Hypothalamus (tissue), 51 donors: ENCODE data around the gene KIF21B.

Source experiments
- DNase-seq, 51 donors: peaks; one replicate each; lab custom pipeline; 2025; lab: John Stamatoyannopoulos, UW

KIF21B gene

GRCh38 chr1:201004154-201004553 is 19.4 kb downstream of the KIF21B start:
- no peak for DNase-seq

GRCh38 chr1:201002510-201002909 is 21.0 kb downstream of the KIF21B start:
- DNase-seq: no peak

- DNase-seq: no peak
These were observed 21.6 kb downstream of the KIF21B start for GRCh38 chr1:201001962-201002361.

GRCh38 chr1:201000391-201000790 is 23.1 kb downstream of the KIF21B start:
- DNase-seq: no peak

- DNase-seq: no peak
These were observed 23.8 kb downstream of the KIF21B start for GRCh38 chr1:200999667-201000066.

GRCh38 chr1:200998323-200998722 is 25.2 kb downstream of the KIF21B start:
- DNase-seq: no peak

GRCh38 chr1:200992382-200993048 is 31.0 kb downstream of the KIF21B start:
- no peak for DNase-seq

- DNase-seq: peak in 9 of 51 donors; percentile 24 to 61 (median 37)
These were observed 32.4 kb downstream of the KIF21B start for GRCh38 chr1:200991097-200991614.

- no peak for DNase-seq
These were observed 33.4 kb downstream of the KIF21B start for GRCh38 chr1:200990114-200990513.

- no peak for DNase-seq
These were observed 34.2 kb downstream of the KIF21B start for GRCh38 chr1:200989337-200989736.

GRCh38 chr1:200988693-200989092 is 34.8 kb downstream of the KIF21B start:
- no peak for DNase-seq

- no peak for DNase-seq
These were observed 38.0 kb downstream of the KIF21B start for GRCh38 chr1:200985481-200985880.

GRCh38 chr1:200983035-200983561 is 40.4 kb downstream of the KIF21B start:
- DNase-seq: no peak

- DNase-seq: no peak
These were observed 41.2 kb downstream of the KIF21B start for GRCh38 chr1:200982071-200982945.

- DNase-seq: no peak
These were observed 42.2 kb downstream of the KIF21B start for GRCh38 chr1:200981278-200981677.

- DNase-seq: no peak
These were observed 42.6 kb downstream of the KIF21B start for GRCh38 chr1:200980873-200981272.

- DNase-seq: no peak
These were observed 43.1 kb downstream of the KIF21B start for GRCh38 chr1:200980452-200980772.

- DNase-seq: peak in 2 of 51 donors; percentile 19 to 20
These were observed 43.7 kb downstream of the KIF21B start for GRCh38 chr1:200979574-200980451.

GRCh38 chr1:200977071-200977754 is 46.3 kb downstream of the KIF21B start:
- no peak for DNase-seq

GRCh38 chr1:200976634-200977033 is 46.9 kb downstream of the KIF21B start:
- DNase-seq: no peak
